Activated CD8-positive, alpha-beta memory T cell treated with anti-CD3 and anti-CD28 coated beads, Interleukin-2, amount 10 ng/mL, durations not matched to agents 7 days and 5 days (primary cell): ENCODE data around the gene KIF26B. TPM values are rescaled to one million over a fixed set of nuclear protein-coding genes. Genes with fewer than 3 reads are reported as not detected.

Experiments used
- ATAC-seq: fragments of 150-1000 bp; cut with Tn5 transposase; one replicate; pipeline ENCODE4 v1.10.0; 2021; ENCODE audit warnings: moderate library complexity
- CTCF ChIA-PET: fragments of 350-600 bp; sonication (Branson Sonifier 250); formaldehyde crosslinking; loops from one replicate; lab custom pipeline; 2021; ENCODE audit warnings: antibody characterized with exemption; lab: Charles Lee
- DNase-seq: peaks from one replicate; pipeline ENCODE4 v3.0.0-alpha.2; 2020
- H3K27ac Mint-ChIP-seq: one replicate; pipeline ENCODE4 v1.8.0; 2021; ENCODE audit warnings: mild to moderate bottlenecking, mixed read lengths
- H3K27me3 Mint-ChIP-seq: one replicate; pipeline ENCODE4 v1.8.0; 2021; ENCODE audit warnings: mixed read lengths
- H3K36me3 Mint-ChIP-seq: one replicate; pipeline ENCODE4 v1.8.0; 2021; ENCODE audit warnings: mild to moderate bottlenecking, mixed read lengths
- H3K4me1 Mint-ChIP-seq: one replicate; pipeline ENCODE4 v1.8.0; 2021; ENCODE audit warnings: mixed read lengths
- H3K4me3 Mint-ChIP-seq: one replicate; pipeline ENCODE4 v1.8.0; 2021; ENCODE audit warnings: mild to moderate bottlenecking, moderate library complexity, mixed read lengths
- H3K9me3 Mint-ChIP-seq: one replicate; pipeline ENCODE4 v1.8.0; 2022; ENCODE audit warnings: low read depth, mixed read lengths
- total RNA-seq, 2 experiments: library from RNA; stranded (reverse); gene quantifications; one replicate each; pipeline ENCODE4 v1.2.3, GENCODE V29; 2021

Gene KIF26B
- total RNA-seq, 2 experiments from 2014 or later = 0.28 TPM; not detected in 1

- H3K36me3 Mint-ChIP-seq = no peaks in the 10 kb centered on the region
- no peaks in the 10 kb centered on the region for H3K27me3 Mint-ChIP-seq
- no peak overlapping the region for H3K4me3 Mint-ChIP-seq
- ATAC-seq (no peak), DNase-seq (no peak)
- CTCF ChIA-PET = no interaction called here
- H3K4me1 Mint-ChIP-seq = no peaks in the 10 kb centered on the region
- no peaks in the 10 kb centered on the region for H3K9me3 Mint-ChIP-seq
- no peak overlapping the region for H3K27ac Mint-ChIP-seq
These were observed 101.7 kb downstream of the KIF26B start for GRCh38 chr1:245256528-245256927.

GRCh38 chr1:245258271-245258920 lies 103.6 kb downstream of the KIF26B start:
- Mint-ChIP-seq H3K27ac (no peak overlapping the region), H3K4me3 (no peak overlapping the region), H3K4me1 (no peaks in the 10 kb centered on the region), H3K9me3 (no peaks in the 10 kb centered on the region), H3K36me3 (no peaks in the 10 kb centered on the region), H3K27me3 (peaks cover 2% of the 10 kb centered on the region)
- DNase-seq (no peak), ATAC-seq (no peak)
- CTCF ChIA-PET = no interaction called here

- DNase-seq (no peak), ATAC-seq (no peak)
- Mint-ChIP-seq H3K36me3 (no peaks in the 10 kb centered on the region), H3K27ac (no peak overlapping the region), H3K4me1 (no peaks in the 10 kb centered on the region), H3K27me3 (peaks cover 7% of the 10 kb centered on the region), H3K4me3 (no peak overlapping the region), H3K9me3 (no peaks in the 10 kb centered on the region)
- CTCF ChIA-PET = interaction anchor here (0.7 kb wide), 1 partner anchor 147 kb away, joined by 4 read pairs; no protein-coding TSS in a partner anchor
These were observed 105.5 kb downstream of the KIF26B start for GRCh38 chr1:245260110-245260882.

- Mint-ChIP-seq H3K9me3 (no peaks in the 10 kb centered on the region), H3K36me3 (no peaks in the 10 kb centered on the region), H3K27me3 (peaks cover 7% of the 10 kb centered on the region), H3K27ac (no peak overlapping the region), H3K4me3 (no peak overlapping the region), H3K4me1 (no peaks in the 10 kb centered on the region)
- CTCF ChIA-PET = interaction anchor here (0.6 kb wide), 1 partner anchor 204 kb away, joined by 4 read pairs; no protein-coding TSS in a partner anchor
- DNase-seq (no peak), ATAC-seq (no peak)
These were observed 106.1 kb downstream of the KIF26B start for GRCh38 chr1:245260883-245261282.

- Mint-ChIP-seq H3K4me1 (no peaks in the 10 kb centered on the region), H3K9me3 (no peaks in the 10 kb centered on the region), H3K27me3 (peaks cover 7% of the 10 kb centered on the region), H3K36me3 (no peaks in the 10 kb centered on the region), H3K4me3 (no peak overlapping the region), H3K27ac (no peak overlapping the region)
- no peak for ATAC-seq
- DNase-seq = no peak
- CTCF ChIA-PET = no interaction called here
These were observed 107.0 kb downstream of the KIF26B start for GRCh38 chr1:245261786-245262185.

GRCh38 chr1:245263529-245264095 lies 108.8 kb downstream of the KIF26B start:
- no peaks in the 10 kb centered on the region for H3K9me3 Mint-ChIP-seq
- no peak for ATAC-seq
- CTCF ChIA-PET = no interaction called here
- no peaks in the 10 kb centered on the region for H3K4me1 Mint-ChIP-seq
- H3K36me3 Mint-ChIP-seq = no peaks in the 10 kb centered on the region
- no peak for DNase-seq
- no peak overlapping the region for H3K4me3 Mint-ChIP-seq
- no peak overlapping the region for H3K27ac Mint-ChIP-seq
- H3K27me3 Mint-ChIP-seq = peaks cover 7% of the 10 kb centered on the region

- Mint-ChIP-seq H3K27me3 (peaks cover 7% of the 10 kb centered on the region), H3K4me3 (no peak overlapping the region), H3K4me1 (no peaks in the 10 kb centered on the region), H3K36me3 (no peaks in the 10 kb centered on the region), H3K27ac (no peak overlapping the region), H3K9me3 (no peaks in the 10 kb centered on the region)
- no peak for DNase-seq
- CTCF ChIA-PET = no interaction called here
- no peak for ATAC-seq
These were observed 109.4 kb downstream of the KIF26B start for GRCh38 chr1:245264226-245264625.

GRCh38 chr1:245266105-245266504 lies 111.3 kb downstream of the KIF26B start:
- ATAC-seq (no peak), DNase-seq (no peak)
- peaks cover 7% of the 10 kb centered on the region for H3K27me3 Mint-ChIP-seq
- H3K36me3 Mint-ChIP-seq = no peaks in the 10 kb centered on the region
- no peaks in the 10 kb centered on the region for H3K9me3 Mint-ChIP-seq
- no peak overlapping the region for H3K27ac Mint-ChIP-seq
- CTCF ChIA-PET = no interaction called here
- H3K4me3 Mint-ChIP-seq = no peak overlapping the region
- H3K4me1 Mint-ChIP-seq = no peaks in the 10 kb centered on the region

GRCh38 chr1:245270063-245270462 lies 115.3 kb downstream of the KIF26B start:
- no peak overlapping the region for H3K27ac Mint-ChIP-seq
- CTCF ChIA-PET = no interaction called here
- ATAC-seq = no peak

GRCh38 chr1:245270972-245271371 lies 116.2 kb downstream of the KIF26B start:
- no peak overlapping the region for H3K4me3 Mint-ChIP-seq
- ATAC-seq (no peak), DNase-seq (no peak)
- H3K4me1 Mint-ChIP-seq = no peaks in the 10 kb centered on the region
- no peak overlapping the region for H3K27ac Mint-ChIP-seq
- no peaks in the 10 kb centered on the region for H3K36me3 Mint-ChIP-seq
- peaks cover 5% of the 10 kb centered on the region for H3K27me3 Mint-ChIP-seq
- CTCF ChIA-PET = no interaction called here
- H3K9me3 Mint-ChIP-seq = no peaks in the 10 kb centered on the region

More at GRCh38 chr1:245270063-245270462, 115.3 kb downstream of the KIF26B start:
- Mint-ChIP-seq H3K4me1 (no peaks in the 10 kb centered on the region), H3K27me3 (peaks cover 5% of the 10 kb centered on the region), H3K4me3 (no peak overlapping the region), H3K9me3 (no peaks in the 10 kb centered on the region), H3K36me3 (no peaks in the 10 kb centered on the region)
- DNase-seq = no peak

- Mint-ChIP-seq H3K27me3 (peaks cover 5% of the 10 kb centered on the region), H3K27ac (no peak overlapping the region), H3K9me3 (no peaks in the 10 kb centered on the region), H3K4me1 (no peaks in the 10 kb centered on the region), H3K36me3 (no peaks in the 10 kb centered on the region), H3K4me3 (no peak overlapping the region)
- DNase-seq (no peak), ATAC-seq (no peak)
- CTCF ChIA-PET = no interaction called here
These were observed 117.9 kb downstream of the KIF26B start for GRCh38 chr1:245272676-245273075.

GRCh38 chr1:245276445-245276844 lies 121.7 kb downstream of the KIF26B start:
- no peak for ATAC-seq

GRCh38 chr1:245277276-245277675 lies 122.5 kb downstream of the KIF26B start:
- H3K27ac Mint-ChIP-seq = no peak overlapping the region
- CTCF ChIA-PET = no interaction called here
- no peaks in the 10 kb centered on the region for H3K9me3 Mint-ChIP-seq
- H3K4me3 Mint-ChIP-seq = no peak overlapping the region
- H3K4me1 Mint-ChIP-seq = no peaks in the 10 kb centered on the region
- H3K27me3 Mint-ChIP-seq = peaks cover 5% of the 10 kb centered on the region
- DNase-seq = no peak
- no peaks in the 10 kb centered on the region for H3K36me3 Mint-ChIP-seq
- ATAC-seq = no peak

More at GRCh38 chr1:245276445-245276844, 121.7 kb downstream of the KIF26B start:
- H3K27me3 Mint-ChIP-seq = peaks cover 5% of the 10 kb centered on the region
- no peaks in the 10 kb centered on the region for H3K36me3 Mint-ChIP-seq
- no peak for DNase-seq
- no peak overlapping the region for H3K27ac Mint-ChIP-seq
- H3K9me3 Mint-ChIP-seq = no peaks in the 10 kb centered on the region
- H3K4me1 Mint-ChIP-seq = no peaks in the 10 kb centered on the region
- no peak overlapping the region for H3K4me3 Mint-ChIP-seq
- CTCF ChIA-PET = no interaction called here

- Mint-ChIP-seq H3K4me1 (no peaks in the 10 kb centered on the region), H3K4me3 (no peak overlapping the region), H3K27me3 (peaks cover 4% of the 10 kb centered on the region), H3K27ac (no peak overlapping the region), H3K36me3 (no peaks in the 10 kb centered on the region), H3K9me3 (peaks cover 2% of the 10 kb centered on the region)
- no peak for DNase-seq
- CTCF ChIA-PET = no interaction called here
- ATAC-seq = no peak
These were observed 124.1 kb downstream of the KIF26B start for GRCh38 chr1:245278846-245279245.
